GM21717 (cell line): ENCODE data around the gene COBLL1.
"Not testable (repeated sequence)": the region's sequence is repeated elsewhere in the genome, so short reads cannot be mapped to it uniquely, and the experiment has no call there.

Experiments used
- ATAC-seq: cut with Tn5 transposase; IDR thresholded peaks from one replicate; pipeline ENCODE4 v1.9.1; 2021; ENCODE audit warnings: mild to moderate bottlenecking, moderate library complexity; ENCODE audit not compliant: unreplicated experiment

The COBLL1 gene

DNA sequence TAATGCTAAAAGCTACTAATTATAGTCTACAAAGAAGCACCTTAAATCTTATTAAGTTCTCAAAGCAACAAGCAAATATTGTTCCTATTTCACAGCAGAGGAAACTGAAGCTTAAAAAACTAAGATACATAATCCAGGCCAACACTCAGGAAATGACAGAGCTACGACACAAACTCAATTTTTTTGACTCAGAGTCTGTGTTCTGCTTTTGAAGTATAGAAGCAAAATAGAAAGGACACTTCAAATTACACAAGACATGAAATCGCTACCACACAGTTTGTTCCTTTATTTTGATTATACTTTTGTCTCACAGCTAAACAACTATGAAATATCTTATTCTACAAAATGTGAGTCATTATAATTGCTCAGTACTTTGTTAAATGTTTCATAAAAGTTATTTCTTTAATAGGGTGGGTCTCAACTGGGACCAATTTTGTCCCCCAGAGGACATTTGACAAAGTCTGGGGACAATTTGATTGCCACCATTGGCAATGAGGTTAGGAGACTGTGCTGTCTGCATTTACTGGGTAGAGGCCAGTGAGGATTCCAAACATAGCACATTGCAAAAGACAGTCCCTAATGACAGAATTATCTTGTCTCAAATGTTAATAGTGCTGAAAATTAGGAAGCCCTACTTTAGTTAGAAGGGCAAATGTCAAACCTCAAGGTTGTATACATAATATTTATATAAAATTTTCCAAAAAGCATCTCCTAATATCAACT is 118.8 kb downstream of the COBLL1 start:
- no peak for ATAC-seq

GRCh38 chr2:164721430-164721829 is 120.2 kb downstream of the COBLL1 start:
- ATAC-seq: no peak

GRCh38 chr2:164719996-164720941 is 121.4 kb downstream of the COBLL1 start:
- no peak for ATAC-seq

DNA sequence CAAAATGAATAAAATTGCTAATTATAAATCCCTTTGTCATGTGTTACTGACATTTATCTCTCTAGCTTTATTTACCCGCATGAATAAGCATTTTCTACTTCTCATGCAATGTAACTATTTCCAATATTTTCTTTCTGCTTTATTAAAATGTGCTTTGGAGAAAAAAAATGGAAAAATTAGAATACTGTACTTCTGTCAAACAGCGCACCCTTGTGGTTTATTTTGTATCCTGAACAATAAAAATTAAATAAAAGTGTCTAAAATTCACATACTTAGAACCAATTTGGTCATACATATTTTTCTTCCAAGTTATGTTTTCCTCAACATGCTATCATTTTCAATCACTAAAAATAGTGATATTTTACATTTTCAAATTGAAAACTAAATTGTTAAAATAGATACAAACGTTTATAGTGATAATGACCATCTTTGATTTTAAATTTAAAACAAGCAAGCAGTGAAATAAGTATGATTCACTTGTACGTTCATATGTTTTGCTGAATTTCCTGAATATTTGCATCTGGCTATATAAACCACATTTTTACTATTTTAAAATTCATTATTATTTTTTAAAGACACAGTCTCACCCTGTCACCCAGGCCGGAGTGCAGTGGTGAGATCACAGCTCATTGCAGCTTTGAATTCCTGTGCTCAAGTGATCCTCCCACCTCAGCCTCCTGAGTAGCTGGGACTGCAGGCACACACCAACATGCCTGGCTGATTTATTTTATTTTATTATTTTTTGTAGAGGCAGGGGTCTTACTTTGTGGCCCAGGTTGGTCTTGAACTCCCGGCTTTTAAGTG is 124.4 kb downstream of the COBLL1 start:
- ATAC-seq: no peak

DNA sequence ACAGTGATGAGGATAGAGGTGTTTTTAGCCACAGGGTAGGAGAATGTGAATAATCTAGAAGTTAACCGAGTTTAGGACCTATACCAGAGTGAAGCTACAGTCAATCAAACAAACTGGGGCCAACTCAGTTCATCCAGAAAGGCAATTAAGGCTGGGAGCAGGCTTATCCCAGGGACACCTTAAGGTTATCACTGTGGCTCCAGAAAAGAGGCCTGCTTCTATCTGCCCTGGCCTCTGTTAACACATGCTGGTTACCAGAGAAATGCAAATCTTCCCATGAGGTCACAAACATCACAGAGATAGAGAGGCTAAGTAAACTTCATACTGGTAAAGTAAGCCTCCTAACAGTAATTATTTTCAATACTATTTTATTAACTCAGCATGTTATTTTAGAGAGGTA is 127.2 kb downstream of the COBLL1 start:
- ATAC-seq: no peak

- no peak for ATAC-seq
Measured at GRCh38 chr2:164711766-164712138, 129.9 kb downstream of the COBLL1 start.

DNA sequence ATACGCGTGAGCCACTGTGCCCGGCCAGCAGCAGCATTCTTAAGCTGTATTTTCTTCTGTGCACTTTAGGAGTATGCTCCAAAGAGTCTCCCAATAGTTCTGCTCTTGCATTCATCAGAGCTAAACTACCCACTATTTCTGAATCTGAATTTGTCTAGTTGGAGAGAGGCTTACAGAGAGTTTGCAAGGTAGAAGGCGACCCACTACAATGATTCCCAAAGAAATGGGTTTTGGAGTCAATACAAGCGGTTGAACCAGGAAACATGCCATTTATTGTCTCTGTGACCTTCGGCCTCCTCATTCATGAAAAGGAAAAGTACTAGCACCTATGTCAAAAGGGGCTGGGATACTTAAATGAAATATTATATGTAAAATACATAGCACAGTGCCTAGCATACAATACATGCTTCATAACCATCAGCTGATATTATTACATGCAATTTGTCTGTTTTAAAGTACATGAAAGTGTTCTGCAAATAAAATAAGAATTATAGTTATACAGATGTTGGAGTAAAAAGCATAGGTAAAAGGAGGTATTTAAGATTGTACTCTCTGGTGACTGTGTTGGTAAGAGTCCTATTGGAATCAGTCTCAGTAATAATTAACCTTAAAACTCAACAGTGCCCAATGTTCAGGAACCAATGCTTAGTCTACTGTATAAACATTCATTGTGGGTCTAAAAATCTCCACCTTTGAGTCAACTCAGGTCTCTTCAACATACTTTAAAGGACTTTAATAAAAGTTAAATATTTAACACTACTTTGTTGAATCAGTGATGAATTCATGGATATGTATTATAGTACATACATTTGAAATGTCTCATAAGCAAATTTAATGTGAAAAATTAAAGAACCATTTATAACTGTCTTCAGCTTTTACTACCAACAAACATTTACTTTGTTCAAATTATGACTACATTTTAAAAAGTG is 130.5 kb downstream of the COBLL1 start:
- ATAC-seq: no peak

DNA sequence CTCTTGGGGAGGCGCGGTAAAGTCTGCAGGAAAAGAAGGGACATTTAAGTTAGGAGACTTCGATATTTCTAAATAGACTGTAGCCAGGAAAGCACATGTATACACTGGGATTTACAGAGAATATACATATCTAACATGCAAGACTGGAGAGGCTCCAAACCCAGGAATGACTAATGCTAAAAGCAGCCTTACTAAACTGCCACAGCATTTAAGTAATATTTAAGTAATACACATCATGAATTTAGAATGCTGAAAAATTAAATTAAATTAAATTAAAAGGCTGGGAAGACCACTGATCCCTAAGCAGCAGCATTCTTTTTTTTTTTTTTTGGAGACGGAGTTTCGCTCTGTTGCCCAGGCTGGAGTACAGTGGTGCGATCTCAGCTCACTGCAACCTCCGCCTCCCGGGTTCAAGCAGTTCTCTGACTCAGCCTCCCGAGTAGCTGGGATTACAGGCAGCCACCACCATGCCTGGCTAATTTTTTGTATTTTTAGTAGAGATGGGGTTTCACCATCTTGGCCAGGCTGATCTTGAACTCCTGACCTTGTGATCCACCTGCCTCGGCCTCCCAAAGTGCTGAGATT is 131.3 kb downstream of the COBLL1 start:
- ATAC-seq: not testable (repeated sequence)

DNA sequence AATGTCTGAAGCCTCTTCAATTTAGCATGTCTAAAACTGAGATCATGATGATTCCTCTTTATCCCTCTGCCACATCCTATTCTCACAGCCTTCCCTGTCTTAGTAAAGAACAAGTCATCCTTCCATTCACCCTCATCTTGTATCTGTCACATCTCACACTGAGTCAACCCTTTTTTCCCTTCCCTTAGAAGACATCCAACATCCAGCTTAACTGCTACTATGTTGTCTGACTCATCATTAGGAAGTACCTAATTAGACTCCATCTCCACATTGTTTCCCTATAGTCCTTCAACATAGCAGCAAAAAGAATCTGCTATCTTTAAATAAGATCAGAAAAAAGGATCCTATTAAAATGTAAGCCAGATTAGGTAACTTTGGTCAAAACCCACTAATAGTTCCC is 135.1 kb downstream of the COBLL1 start:
- no peak for ATAC-seq

DNA sequence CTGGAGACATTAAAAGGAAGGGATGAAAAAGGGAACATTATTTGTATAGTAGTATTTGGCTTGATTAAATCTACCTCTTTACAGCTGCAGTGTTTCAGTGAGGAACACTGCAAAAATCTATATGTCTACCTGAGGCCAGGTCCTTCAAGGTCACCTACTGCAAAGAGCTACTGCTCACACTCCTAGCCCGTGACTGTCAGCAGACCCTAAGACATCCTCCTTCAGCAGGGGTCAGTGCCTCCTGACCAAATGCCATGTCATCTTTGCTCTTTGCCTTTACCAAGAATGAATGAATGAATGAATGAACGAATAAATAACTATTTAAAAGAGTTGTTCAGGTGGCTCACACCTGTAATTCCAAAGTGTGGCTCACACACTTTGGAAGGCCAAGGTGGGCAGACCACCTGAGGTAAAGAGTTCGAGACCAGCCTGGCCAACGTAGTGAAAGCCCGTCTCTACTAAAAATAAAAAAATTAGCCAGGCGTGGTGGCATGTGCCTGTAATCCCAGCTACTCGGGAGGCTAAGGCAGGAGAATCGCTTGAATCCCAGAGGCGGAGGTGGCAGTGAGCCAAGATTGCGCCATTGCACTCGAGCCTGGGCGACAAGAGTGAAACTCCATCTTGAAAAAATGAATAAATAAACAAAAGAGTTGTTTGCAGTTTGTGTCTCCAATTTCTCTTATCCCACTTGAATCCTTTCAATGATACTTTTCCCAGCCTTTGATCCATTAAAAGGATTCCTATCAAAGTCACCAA is 136.0 kb downstream of the COBLL1 start:
- ATAC-seq: no peak

- ATAC-seq: no peak
Measured at GRCh38 chr2:164703915-164704706, 137.5 kb downstream of the COBLL1 start.

DNA sequence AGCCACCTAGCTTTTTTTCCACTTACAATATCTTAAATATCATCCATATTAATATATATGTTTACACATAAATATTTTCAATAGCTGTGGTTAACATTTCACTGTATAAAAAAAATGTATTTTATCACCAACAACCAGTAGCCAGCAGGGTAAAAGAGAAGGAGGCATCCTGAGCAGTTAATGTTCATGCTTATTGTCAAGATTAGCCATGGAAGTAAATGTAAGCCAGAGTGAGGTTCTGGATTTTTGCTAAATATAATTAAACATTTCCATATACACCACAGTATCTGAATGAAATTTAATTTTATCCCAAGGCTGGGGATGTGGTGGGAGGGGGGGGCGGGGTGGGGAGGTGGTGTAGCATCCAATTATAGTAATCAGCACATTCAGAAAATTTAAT is 140.1 kb downstream of the COBLL1 start:
- ATAC-seq: no peak

DNA sequence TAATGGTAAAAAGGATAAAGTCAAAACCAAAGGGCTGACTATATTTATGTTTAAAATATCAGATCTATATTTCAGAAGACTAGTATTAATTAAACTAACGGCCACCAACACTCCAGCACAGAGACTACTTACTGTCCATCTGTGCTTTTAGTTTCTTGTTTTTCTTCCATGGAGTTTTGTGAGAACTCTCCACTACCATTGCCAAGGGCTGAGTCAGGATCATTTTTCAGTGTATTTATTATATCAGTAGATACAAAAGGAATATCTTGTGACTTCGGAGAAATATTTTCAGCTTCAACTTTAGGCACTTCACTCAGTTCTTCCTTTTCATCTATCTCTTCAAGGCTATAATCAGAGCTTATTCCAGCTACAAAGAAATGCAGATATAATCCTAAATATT is 141.2 kb downstream of the COBLL1 start:
- ATAC-seq: no peak

DNA sequence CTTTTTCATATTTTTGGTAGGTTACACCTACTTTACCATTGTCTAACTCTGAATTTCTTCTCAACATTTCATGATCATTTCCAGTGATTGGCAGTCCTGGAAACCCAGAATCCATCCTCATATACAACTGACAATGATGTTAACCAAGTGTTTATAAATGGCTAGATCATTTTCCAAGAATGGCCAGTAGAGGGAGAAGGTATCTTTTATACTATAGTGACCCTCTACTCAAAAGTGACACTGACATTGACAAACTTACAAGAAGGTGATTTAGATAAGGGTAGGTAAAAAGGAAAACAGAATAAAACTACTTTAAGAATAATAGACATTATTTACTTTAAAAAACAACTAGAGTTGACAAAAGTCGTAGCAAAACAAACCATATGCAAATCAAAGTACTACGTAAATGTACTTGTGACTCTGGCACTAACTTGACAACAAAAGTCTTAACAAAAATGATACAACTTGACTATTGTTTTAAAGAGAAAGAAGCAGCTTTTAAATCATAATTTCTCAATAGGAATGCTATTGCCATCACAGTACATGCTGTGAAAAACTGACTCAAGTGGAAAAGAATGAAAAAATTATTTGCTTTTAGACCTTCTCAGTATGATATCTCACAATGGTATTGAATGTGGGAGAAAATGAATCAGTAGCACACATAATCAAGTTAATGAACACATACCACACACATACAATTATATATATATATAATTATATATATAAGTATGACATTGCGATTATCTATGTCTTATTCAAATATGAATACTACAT is 143.7 kb downstream of the COBLL1 start:
- ATAC-seq: no peak

GRCh38 chr2:164696634-164697033 is 145.0 kb downstream of the COBLL1 start:
- ATAC-seq: no peak

- no peak for ATAC-seq
Measured at GRCh38 chr2:164694275-164694695, 147.3 kb downstream of the COBLL1 start.

DNA sequence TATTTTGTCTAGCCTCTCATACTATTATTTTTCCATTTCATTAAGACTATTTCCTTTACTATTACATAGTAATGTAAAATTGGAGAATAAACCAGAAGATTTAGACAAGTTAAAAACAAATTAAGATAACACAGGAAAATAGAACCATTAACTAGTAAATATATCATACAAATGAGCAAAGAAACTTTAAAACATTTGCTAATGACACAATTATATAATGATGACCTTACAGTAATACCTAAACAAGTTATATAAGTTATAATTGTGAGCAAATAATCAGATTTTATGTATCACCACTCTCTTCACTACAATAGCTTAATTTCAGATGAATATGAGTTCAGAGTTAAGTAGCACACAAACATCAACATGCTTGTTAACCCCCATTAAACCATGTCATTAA is 147.8 kb downstream of the COBLL1 start:
- ATAC-seq: no peak

DNA sequence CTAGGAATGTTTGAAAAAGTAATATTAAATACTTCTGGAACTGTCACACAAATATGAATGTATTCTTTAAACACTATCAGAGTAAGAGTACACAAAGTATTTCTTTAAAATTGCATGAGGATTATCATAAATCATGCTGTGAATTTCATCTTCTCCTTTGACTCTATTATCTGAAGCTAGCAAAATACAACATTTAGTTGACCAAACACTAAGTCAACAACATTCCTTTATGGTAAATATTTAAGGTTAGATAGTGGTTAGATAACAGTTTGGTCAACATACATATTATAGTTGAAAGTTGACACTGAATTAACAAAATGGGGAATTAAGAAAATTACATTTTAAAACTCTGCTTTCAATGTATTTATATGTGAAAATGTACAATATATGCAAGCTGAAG is 148.2 kb downstream of the COBLL1 start:
- ATAC-seq: no peak
